PC-3 (cell line): ENCODE data around the gene MIPOL1. TPM values are rescaled to one million over a fixed set of nuclear protein-coding genes. Genes with fewer than 3 reads are reported as not detected.

ENCODE experiments used
- ATAC-seq: fragments of 200-7000 bp; cut with Tn5 transposase; 2 replicates; pipeline ENCODE4 v1.9.1; 2020; ENCODE audit warnings: mild to moderate bottlenecking, moderate library complexity
- BruUV-seq: library from RNA; stranded (reverse); fragments of 400-500 nt; replicated peaks from 2 replicates; lab custom pipeline; 2021; lab: Mats Ljungman, UMichigan
- CTCF ChIA-PET: fragments of 300-600 bp; sonication (Branson Sonifier 250); formaldehyde crosslinking; loops from one replicate; lab custom pipeline; 2022; ENCODE audit warnings: antibody characterized with exemption; lab: Charles Lee
- POLR2A ChIA-PET: fragments of 300-600 bp; sonication (Branson Sonifier 250); formaldehyde crosslinking; loops from one replicate; lab custom pipeline; 2022; ENCODE audit warnings: antibody characterized with exemption; ENCODE audit not compliant: unreplicated experiment; lab: Charles Lee
- DNase-seq: peaks from one replicate; pipeline ENCODE4 v3.0.0-alpha.2; 2015
- H2AFZ ChIP-seq: fragments of 300-600 bp; sonication (generic); 2 replicates; pipeline ENCODE4 v1.6.0; 2016; ENCODE audit warnings: antibody characterized with exemption, low read length
- H3F3A ChIP-seq: fragments of 300-600 bp; sonication (generic); one replicate; pipeline ENCODE4 v1.6.0; 2017; ENCODE audit warnings: antibody characterized with exemption, low read length, control low read depth, mild to moderate bottlenecking; ENCODE audit not compliant: unreplicated experiment
- H3K27ac ChIP-seq: fragments of 300-600 bp; sonication (generic); 2 replicates; pipeline ENCODE4 v1.5.1; 2016; ENCODE audit warnings: mild to moderate bottlenecking, low read length
- H3K27me3 ChIP-seq: fragments of 300-600 bp; sonication (generic); 2 replicates; pipeline ENCODE4 v1.6.1; 2016; ENCODE audit warnings: low read length, mixed read lengths
- H3K36me3 ChIP-seq: fragments of 300-600 bp; sonication (generic); 2 replicates; pipeline ENCODE4 v1.6.1; 2016; ENCODE audit warnings: low read depth, mixed run types, low read length, mixed read lengths
- H3K4me1 ChIP-seq: fragments of 300-600 bp; sonication (generic); 2 replicates; pipeline ENCODE4 v1.5.1; 2016; ENCODE audit warnings: low read length; ENCODE audit not compliant: insufficient read depth
- H3K4me2 ChIP-seq: fragments of 300-600 bp; sonication (generic); 2 replicates; pipeline ENCODE4 v1.6.0; 2016; ENCODE audit warnings: low read length
- H3K4me3 ChIP-seq: fragments of 300-600 bp; sonication (generic); 2 replicates; pipeline ENCODE4 v1.5.1; 2016; ENCODE audit warnings: mild to moderate bottlenecking, low read length, mixed read lengths
- H3K79me2 ChIP-seq: fragments of 300-600 bp; sonication (generic); 2 replicates; pipeline ENCODE4 v1.6.1; 2017; ENCODE audit warnings: low read length, mixed read lengths
- H3K9ac ChIP-seq: fragments of 300-600 bp; sonication (generic); 2 replicates; pipeline ENCODE4 v1.6.0; 2016; ENCODE audit warnings: mild to moderate bottlenecking, low read length
- H3K9me2 ChIP-seq: fragments of 300-600 bp; sonication (generic); replicated peaks from 2 replicates; pipeline ENCODE4 v1.6.1; 2016; ENCODE audit warnings: mixed run types, low read length, mixed read lengths
- H3K9me3 ChIP-seq: fragments of 300-600 bp; sonication (generic); 2 replicates; pipeline ENCODE4 v1.6.1; 2016; ENCODE audit warnings: low read length, mixed read lengths
- H4K20me1 ChIP-seq: fragments of 300-600 bp; sonication (generic); 2 replicates; pipeline ENCODE4 v1.6.1; 2016; ENCODE audit warnings: low read length, mixed read lengths
- EZH2 ChIP-seq: fragments of 300-600 bp; sonication (generic); IDR thresholded peaks from one replicate; pipeline ENCODE4 v1.6.1; 2017; ENCODE audit warnings: antibody characterized with exemption, mild to moderate bottlenecking, low read length; ENCODE audit not compliant: unreplicated experiment
- EZH2phosphoT487 ChIP-seq: fragments of 300-600 bp; sonication (generic); IDR thresholded peaks from 2 replicates; pipeline ENCODE4 v1.6.1; 2018; ENCODE audit warnings: mild to moderate bottlenecking, antibody characterized with exemption, low read length, borderline replicate concordance
- intact Hi-C: fragments of 100-400 bp; cut with micrococcal nuclease; formaldehyde crosslinking; loops from 2 replicates; pipeline ENCODE4 v1.9.0; 2023
- total RNA-seq: library from RNA; depleted of rRNA; stranded (reverse); fragments of >200 nt; gene quantifications from 2 replicates; pipeline ENCODE4 v1.2.3, GENCODE V29; 2014
- TF ChIP-seq, protein P1 (sequence below): fragments of 300-600 bp; sonication (generic); conservative IDR thresholded peaks from 2 replicates; pipeline ENCODE4 v1.5.1; 2017; ENCODE audit warnings: antibody characterized with exemption, low read depth, mild to moderate bottlenecking, low read length

MIPOL1 gene
- total RNA-seq, 1 experiment from 2014 or later: 22.5 TPM

DNA sequence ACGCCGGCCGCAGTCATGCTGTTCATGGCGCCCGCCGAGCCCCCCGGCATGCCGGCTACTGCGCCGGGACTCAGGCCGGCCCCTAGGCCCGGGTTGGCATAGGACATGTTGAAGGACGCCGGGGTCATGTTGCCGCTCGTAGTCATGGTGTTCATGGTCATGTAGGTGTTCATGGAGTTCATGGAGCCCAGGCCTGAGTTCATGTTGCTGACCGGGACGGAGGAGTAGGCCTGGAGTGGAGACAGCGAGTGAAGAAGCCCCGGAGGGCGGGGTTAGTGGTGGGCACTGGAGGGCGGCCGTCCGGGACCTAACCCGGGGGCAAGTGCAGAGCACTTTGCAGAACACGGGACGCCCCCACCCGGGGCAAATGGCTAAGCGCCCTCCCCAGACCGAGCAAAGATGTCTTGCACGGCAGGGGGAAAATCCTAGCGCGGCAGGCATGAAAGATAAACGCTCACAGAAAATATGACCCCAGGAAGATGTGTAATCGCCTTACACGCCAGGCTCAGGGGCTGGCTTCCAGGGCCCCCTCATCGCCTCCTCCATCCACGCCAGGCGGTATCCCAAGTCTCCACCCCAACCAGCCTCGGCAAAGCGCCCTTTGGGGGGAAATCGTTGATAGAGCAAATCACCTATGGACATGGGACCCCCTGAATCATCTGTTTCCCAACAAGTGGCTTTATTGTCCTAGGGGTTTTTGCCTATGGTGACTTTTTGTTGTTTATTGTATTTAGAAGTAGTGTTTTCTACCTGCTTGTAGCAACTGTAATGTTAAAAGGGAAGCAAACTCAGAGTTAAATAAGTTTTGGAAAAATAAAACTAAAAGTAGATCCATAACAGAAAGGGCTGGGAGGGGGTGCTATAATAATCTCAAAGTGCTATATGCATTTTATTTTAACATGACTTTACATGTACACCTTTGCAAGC lies 395.0 kb downstream of the MIPOL1 start:
- Histone ChIP-seq H3K9me3 (no peaks in the 10 kb centered on the region), H3K4me1 (peaks cover 15% of the 10 kb centered on the region), H3K9me2 (no peaks in the 10 kb centered on the region), H3K4me2 (peak overlapping the region; percentile 89), H4K20me1 (peaks cover 27% of the 10 kb centered on the region), H3K79me2 (peaks cover 89% of the 10 kb centered on the region), H3K27ac (peak overlapping the region; percentile 99), H3K9ac (peak overlapping the region; percentile 99), H3K27me3 (no peaks in the 10 kb centered on the region), H3F3A (no peaks in the 10 kb centered on the region), H3K4me3 (peak overlapping the region; percentile 96), H2AFZ (no peak overlapping the region), H3K36me3 (peaks cover 53% of the 10 kb centered on the region)
- TF ChIP-seq EZH2phosphoT487 (no peak), EZH2 (no peak)
- TF ChIP-seq, protein P1, sequence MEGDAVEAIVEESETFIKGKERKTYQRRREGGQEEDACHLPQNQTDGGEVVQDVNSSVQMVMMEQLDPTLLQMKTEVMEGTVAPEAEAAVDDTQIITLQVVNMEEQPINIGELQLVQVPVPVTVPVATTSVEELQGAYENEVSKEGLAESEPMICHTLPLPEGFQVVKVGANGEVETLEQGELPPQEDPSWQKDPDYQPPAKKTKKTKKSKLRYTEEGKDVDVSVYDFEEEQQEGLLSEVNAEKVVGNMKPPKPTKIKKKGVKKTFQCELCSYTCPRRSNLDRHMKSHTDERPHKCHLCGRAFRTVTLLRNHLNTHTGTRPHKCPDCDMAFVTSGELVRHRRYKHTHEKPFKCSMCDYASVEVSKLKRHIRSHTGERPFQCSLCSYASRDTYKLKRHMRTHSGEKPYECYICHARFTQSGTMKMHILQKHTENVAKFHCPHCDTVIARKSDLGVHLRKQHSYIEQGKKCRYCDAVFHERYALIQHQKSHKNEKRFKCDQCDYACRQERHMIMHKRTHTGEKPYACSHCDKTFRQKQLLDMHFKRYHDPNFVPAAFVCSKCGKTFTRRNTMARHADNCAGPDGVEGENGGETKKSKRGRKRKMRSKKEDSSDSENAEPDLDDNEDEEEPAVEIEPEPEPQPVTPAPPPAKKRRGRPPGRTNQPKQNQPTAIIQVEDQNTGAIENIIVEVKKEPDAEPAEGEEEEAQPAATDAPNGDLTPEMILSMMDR: no peak
- peak; percentile 52 for DNase-seq
- ChIA-PET POLR2A (interaction anchor here (0.7 kb wide), 1 partner anchor 115 kb away, joined by 8 read pairs; no protein-coding TSS in a partner anchor), CTCF (interaction anchor here (0.6 to 1.0 kb wide), 2 partner anchors 156 to 226 kb away, joined by 3 read pairs; no protein-coding TSS in a partner anchor)
- intact Hi-C loops: no loop called here
- ATAC-seq: no peak
- BruUV-seq: TSS peak; percentile 1

DNA sequence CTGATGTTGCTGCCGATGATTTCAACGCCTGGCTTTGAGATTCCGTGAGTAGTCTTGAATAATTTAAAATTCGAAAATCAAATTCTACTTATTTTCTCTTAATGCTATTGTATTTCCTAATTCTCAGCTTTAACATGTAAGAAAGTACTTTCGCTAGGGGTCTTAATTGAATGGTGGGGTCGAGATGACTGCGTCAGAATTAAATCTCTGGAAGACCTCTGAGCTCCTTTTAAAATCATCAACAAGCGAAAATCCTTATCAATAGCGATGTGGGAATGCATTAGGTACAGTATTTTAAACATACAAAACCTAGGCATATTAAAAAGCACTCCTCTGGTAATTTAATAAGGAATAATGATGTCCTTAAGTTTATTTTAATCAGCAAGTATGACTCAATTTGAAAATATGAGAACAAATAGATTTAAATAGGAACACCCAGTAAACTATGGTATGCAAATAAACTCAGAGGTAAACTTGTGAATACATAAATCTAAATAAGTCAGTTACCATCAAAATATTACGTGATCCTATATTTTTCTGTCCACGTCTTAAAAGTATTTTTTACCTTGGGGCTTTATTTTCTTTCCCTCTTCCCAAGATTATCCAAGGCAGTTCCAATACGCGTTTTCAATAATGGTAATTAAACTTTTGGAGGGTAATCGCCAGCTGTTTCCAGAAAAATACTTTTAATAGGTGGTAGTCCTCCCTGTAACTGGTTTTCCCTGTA lies 395.9 kb downstream of the MIPOL1 start:
- CTCF ChIA-PET: interaction anchor here (0.6 kb wide), 1 partner anchor 225 kb away, joined by 3 read pairs; no protein-coding TSS in a partner anchor
- intact Hi-C loops: loop anchor here (1.0 to 2.0 kb wide), 2 partner anchors 233 to 347 kb away; no protein-coding TSS in a partner anchor
- Histone ChIP-seq H2AFZ (no peak overlapping the region), H3K36me3 (peaks cover 52% of the 10 kb centered on the region), H3F3A (no peaks in the 10 kb centered on the region), H3K27me3 (no peaks in the 10 kb centered on the region), H4K20me1 (peaks cover 27% of the 10 kb centered on the region), H3K4me3 (peak overlapping the region; percentile 96), H3K27ac (peak overlapping the region; percentile 99), H3K9me3 (no peaks in the 10 kb centered on the region), H3K9me2 (no peaks in the 10 kb centered on the region), H3K4me2 (peak overlapping the region; percentile 89), H3K9ac (peak overlapping the region; percentile 99), H3K79me2 (peaks cover 89% of the 10 kb centered on the region), H3K4me1 (peaks cover 21% of the 10 kb centered on the region)
- POLR2A ChIA-PET: interaction anchor here (0.7 kb wide), 2 partner anchors 114 to 341 kb away, joined by 4 to 8 read pairs; no protein-coding TSS in a partner anchor
- no peak for DNase-seq
- no peak for ATAC-seq
- BruUV-seq: TSS peak; percentile 38
- TF ChIP-seq EZH2phosphoT487 (no peak), EZH2 (no peak)
- TF ChIP-seq, protein P1: no peak
